SH-SY5Y (cell line): Measurements from ENCODE around the gene CPPED1.

Experiments used
- GATA2 ChIP-seq: IDR thresholded peaks from 2 replicates; pipeline ENCODE4 v1.6.1; 2011; ENCODE audit warnings: mild to moderate bottlenecking, low read depth, low read length
- GATA3 ChIP-seq: IDR thresholded peaks from 2 replicates; pipeline ENCODE4 v1.6.1; 2011; ENCODE audit warnings: low read depth, mild to moderate bottlenecking, low read length, moderate library complexity

GRCh38 chr16:12680531-12680930 is 123.2 kb downstream of the CPPED1 start:
- TF ChIP-seq GATA2 (no peak), GATA3 (no peak)
